NCI-H748 (cell line): ENCODE results near the gene CDKN2D.
A peak's percentile ranks its signal among the peaks of the same experiment; 100 is the strongest.

Experiments used
- DNase-seq: peaks from one replicate; lab custom pipeline; 2025; ENCODE audit not compliant: unreplicated experiment; lab: John Stamatoyannopoulos, UW

CDKN2D gene

DNA sequence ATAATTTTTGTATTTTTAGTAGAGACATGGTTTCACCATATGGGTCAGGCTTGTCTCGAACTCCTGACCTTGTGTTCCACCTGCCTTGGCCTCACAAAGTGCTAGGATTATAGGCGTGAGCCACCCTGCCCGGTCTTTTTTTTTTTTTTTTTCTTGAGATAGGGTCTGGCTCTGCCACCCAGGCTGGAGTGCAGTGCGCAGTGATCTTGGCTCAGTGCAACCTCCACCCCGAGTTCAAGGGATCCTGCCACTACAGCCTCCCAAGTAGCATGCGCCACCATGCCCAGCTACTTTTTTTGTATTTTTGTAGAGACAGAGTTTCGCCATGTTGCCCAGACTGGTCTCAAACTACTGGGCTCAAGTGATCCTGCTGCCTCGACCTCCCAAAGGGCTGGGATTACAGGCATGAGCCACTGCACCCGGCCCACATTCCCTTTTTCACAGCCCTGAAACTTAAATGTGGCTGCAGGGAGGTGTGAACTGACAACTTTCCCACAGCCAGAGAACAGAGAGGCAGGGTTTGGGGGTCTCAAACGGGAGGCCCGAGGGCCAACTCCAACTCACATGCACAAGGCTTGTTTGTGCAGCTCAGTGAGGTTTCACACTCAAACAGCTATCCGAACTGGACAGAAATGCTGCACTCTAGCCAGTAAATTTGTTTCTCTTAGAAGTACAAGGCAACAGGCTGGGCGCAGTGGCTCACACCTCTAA lies 47.2 kb downstream of the CDKN2D start:
- no peak for DNase-seq

DNA sequence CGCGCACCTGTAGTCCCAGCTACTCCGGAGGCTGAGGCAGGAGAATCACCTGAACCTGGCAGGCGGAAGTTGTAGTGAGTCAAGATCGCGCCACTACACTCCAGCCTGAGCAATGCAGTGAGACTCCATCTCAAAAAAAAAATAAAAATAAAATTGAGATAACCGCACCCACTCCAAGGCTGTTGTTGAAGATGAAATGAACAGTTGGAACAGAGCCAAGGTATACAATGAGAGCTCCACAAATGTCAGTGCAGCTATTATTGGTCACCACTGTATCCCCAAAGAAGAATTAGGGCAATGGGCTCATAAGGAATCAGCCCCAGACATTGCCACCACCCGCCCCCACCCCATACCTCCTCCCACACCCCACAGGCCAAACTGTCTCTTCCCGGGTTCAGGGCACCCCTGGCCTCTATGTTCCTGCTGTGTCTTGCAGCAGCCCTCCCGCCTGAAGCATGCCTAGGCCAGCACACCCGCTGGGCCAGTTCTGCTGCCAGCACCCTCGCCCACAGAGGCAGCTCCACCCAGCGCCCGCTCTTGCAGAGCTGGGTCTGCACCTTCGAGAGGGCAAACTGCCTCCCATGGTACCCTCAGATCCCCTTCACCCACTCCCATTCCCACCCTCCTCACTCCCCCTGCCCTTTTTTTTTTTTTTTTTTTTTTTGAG lies 48.0 kb downstream of the CDKN2D start:
- no peak for DNase-seq

DNA sequence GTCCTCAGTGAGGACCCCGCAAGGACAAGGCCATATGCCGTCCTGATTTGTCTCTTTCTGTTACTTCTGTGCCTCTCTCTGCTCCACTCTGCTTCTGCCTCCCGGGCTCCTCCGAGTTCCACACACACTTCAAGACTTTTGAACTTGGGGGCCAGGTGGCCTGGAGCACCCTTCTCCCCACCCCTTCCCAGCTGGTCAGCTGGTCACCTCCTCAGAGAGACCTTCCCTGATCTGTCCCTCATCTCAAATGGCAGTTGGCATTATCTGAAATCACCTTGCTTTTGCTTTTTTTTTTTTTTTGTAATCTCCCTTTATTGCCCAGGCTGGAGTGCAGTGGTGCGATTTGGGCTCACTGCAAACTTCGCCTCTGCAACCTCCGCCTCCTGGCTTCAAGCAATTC lies 49.4 kb downstream of the CDKN2D start:
- DNase-seq: no peak

DNA sequence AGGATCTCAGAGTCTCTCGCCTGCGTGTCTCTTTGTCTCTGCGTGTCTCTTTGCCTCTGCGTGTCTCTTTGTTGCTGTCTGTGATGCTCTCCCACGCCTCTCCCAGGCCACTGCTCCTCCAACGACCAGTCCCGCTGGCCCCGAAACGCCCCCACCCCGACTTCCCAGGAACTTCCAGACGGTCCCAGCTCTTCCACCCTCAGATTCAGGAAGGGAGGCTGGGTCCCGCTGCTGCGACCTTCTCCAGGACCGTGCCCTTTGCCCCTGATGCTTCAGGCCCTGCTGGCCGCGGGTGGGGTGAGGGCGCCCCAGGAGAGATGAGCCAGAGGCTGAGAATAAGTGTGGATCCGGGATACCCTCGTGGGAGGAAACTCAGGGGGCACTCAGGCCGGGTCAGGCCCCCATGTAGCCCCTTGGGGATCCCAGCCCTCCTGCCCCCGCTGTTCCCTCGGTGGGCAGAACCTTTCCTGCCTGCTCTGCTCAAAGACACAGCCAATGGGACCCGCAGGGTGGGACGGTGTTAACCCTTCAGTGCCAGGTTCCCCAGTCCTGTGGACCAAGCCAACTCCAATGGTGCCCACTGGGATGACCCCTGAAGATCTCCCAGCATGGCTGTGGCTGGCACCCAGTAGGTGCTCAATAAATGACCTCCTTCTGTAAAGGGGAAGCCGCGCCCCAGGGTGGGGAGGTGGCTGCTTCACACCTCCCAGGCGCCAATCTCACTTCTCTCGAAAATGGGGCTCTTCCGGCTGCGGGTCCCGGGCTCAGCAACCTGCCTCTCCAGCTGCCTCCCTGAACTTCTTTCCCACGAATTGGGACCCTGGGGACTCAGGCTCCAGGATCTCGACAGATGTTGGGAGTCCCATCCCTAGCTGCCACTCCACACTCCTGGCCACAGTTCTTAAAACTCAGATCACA lies 50.1 kb downstream of the CDKN2D start:
- no peak for DNase-seq

DNA sequence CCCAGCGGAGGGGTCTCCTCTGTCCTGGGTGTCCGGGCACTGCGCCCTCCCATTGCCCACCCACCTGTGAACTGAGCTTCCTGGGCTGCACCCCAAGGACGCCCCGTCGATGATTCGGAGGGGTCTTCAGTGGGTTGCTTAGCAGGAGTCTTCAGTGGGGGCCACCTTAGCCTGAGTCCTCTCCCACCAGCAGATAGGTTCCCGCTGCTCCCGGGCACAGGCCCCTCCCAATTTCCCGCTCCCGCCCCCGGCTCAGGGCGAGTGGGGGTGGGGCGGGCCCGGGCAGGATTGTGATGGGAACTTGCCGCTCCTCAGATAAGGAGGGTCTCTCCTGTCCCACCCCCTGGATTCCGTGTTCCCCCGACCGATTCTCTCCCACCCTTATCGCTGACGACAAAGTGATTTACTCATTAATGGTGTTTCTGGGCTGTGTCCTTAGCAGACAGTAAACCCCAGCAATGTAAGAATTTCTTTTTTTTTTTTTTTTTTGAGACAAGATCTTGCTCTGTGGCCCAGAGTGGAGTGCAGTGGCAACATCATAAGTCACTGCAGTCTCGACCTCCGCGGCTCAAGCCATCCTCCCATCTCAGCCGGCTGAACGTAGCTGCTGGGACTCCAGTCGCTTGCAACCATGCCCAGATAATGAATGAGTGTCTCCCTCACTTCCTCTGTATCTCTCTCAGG lies 50.9 kb downstream of the CDKN2D start:
- DNase-seq: peak; percentile 55

DNA sequence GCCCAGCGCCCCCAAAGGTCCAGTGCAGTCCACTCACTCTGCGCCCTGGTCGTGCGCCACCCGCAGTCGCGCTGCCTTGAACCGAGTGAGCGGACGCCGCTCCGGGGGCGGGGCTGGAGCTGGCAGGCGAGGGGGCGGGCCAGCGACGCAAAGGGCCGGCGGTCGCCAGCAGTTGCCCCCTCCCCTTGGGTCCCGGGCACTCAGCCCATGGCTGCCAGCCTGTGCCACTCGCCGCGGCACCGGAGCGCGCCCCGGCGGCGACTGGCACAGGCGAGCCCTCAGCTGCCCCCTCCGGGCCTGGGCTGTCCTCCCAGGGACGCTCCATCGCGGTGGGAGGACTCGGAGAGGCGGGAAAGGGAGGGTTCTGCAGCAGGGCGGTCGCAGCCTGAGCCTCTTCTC lies 51.4 kb downstream of the CDKN2D start, which contains the start of gene S1PR5:
Gene S1PR5, minus strand, starts transcription at position 87 of the 399 bp plus-strand sequence. CDS start 2,436 bp downstream, outside the sequence.
- peak; percentile 68 for DNase-seq

DNA sequence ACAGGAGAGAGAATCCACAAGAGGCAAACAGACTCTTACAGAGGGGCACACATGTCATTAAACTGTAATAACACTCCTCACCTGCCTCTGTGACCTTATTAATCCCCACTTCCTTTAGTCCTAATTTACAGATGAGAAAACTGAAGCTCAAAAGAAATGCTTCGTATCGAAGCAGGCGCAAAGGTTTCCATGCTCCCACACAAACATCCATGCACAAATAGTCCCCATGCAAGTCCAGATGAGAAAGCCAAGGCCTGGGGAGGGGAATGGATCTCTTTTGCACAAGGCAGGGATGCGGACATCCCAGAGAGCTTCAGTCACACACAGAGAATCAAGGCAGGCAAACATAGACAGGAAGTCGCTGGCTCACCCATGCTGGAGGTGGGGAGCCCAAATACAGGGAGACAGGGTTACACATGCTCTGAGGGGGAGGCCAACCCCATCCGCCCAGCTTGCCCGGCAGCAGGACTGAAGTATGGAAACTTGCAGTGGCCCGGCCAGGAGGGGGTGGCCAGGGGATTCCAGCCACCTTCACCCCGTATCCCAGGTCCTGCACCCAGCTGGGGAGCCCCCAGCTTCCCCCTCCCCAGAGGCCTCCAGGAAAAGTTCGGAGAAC lies 52.0 kb downstream of the CDKN2D start:
- peak; percentile 35 for DNase-seq
